A673 (cell line): Measurements from ENCODE around the gene TLE2. TPM values are rescaled to one million over a fixed set of nuclear protein-coding genes. Genes with fewer than 3 reads are reported as not detected.

Source experiments
- BruUV-seq: library from RNA; stranded (reverse); fragments of 400-500 nt; replicated peaks from 2 replicates; lab custom pipeline; 2021; lab: Mats Ljungman, UMichigan
- CTCF ChIA-PET: fragments of 300-600 bp; sonication (Branson Sonifier 250); formaldehyde crosslinking; loops from one replicate; lab custom pipeline; 2022; ENCODE audit warnings: antibody characterized with exemption; lab: Charles Lee
- POLR2A ChIA-PET: fragments of 300-600 bp; sonication (Branson Sonifier 250); formaldehyde crosslinking; loops from one replicate; lab custom pipeline; 2022; ENCODE audit warnings: antibody characterized with exemption; ENCODE audit not compliant: low non-redundant PET; lab: Charles Lee
- DNase-seq: peaks from one replicate; pipeline ENCODE4 v3.0.0-alpha.2; 2015; ENCODE audit warnings: low spot score
- H3K27ac ChIP-seq: fragments of 200-600 bp; sonication (generic); 2 replicates; pipeline ENCODE4 v1.5.1; 2016; ENCODE audit warnings: mixed run types, low read depth, mild to moderate bottlenecking, mixed read lengths, antibody characterized with exemption, low read length; ENCODE audit not compliant: poor library complexity, severe bottlenecking
- H3K27me3 ChIP-seq: fragments of 200-600 bp; sonication (generic); replicated peaks from 2 replicates; pipeline ENCODE4 v1.6.1; 2017; ENCODE audit warnings: mixed run types, low read depth, mild to moderate bottlenecking, mixed read lengths, antibody characterized with exemption, low read length; ENCODE audit not compliant: insufficient read depth, poor library complexity
- H3K36me3 ChIP-seq: fragments of 200-600 bp; sonication (generic); 2 replicates; pipeline ENCODE4 v1.6.1; 2016; ENCODE audit warnings: mixed run types, mild to moderate bottlenecking, mixed read lengths, antibody characterized with exemption, low read length; ENCODE audit not compliant: insufficient read depth, poor library complexity, severe bottlenecking
- H3K4me1 ChIP-seq: fragments of 200-600 bp; sonication (generic); 2 replicates; pipeline ENCODE4 v1.6.1; 2017; ENCODE audit warnings: mixed run types, mild to moderate bottlenecking, mixed read lengths, antibody characterized with exemption, low read length; ENCODE audit not compliant: insufficient read depth, poor library complexity, severe bottlenecking
- H3K4me3 ChIP-seq: fragments of 200-600 bp; sonication (generic); 2 replicates; pipeline ENCODE4 v1.5.1; 2016; ENCODE audit warnings: low read depth, mixed run types, mild to moderate bottlenecking, mixed read lengths, low read length; ENCODE audit not compliant: poor library complexity, severe bottlenecking
- H3K9me3 ChIP-seq: fragments of 200-600 bp; sonication (generic); 2 replicates; pipeline ENCODE4 v1.6.1; 2016; ENCODE audit warnings: mixed run types, low read depth, mild to moderate bottlenecking, mixed read lengths, antibody characterized with exemption, low read length; ENCODE audit not compliant: poor library complexity, severe bottlenecking
- CTCF ChIP-seq: fragments of 300-800, 200-600 bp; sonication (generic); conservative IDR thresholded peaks from 2 replicates; pipeline ENCODE4 v1.5.1; 2017; ENCODE audit warnings: low read depth, mild to moderate bottlenecking, antibody characterized with exemption, low read length, moderate library complexity, mixed read lengths
- EZH2 ChIP-seq: fragments of 200-600 bp; sonication (generic); IDR thresholded peaks from 2 replicates; pipeline ENCODE4 v1.6.1; 2017; ENCODE audit warnings: borderline replicate concordance, low read depth, mild to moderate bottlenecking, mixed read lengths, antibody characterized with exemption, low read length; ENCODE audit not compliant: poor library complexity, severe bottlenecking
- intact Hi-C: fragments of 100-400 bp; cut with micrococcal nuclease; formaldehyde crosslinking; loops from one replicate; pipeline ENCODE4 v1.10.0; 2022; ENCODE audit not compliant: unreplicated experiment
- total RNA-seq: library from RNA; stranded (reverse); gene quantifications from 2 replicates; pipeline ENCODE4 v1.2.3, GENCODE V29; 2021

Gene TLE2
- total RNA-seq, 1 experiment from 2014 or later, result 10.8 TPM

- POLR2A ChIA-PET, result no interaction called here
- H3K27me3 ChIP-seq, result peaks cover 6% of the 10 kb centered on the region
- H3K4me1 ChIP-seq, result peaks cover 6% of the 10 kb centered on the region
Observed at GRCh38 chr19:3028305-3029064, 595 bp downstream of the TLE2 start.

GRCh38 chr19:3027981-3028304 is 1.1 kb downstream of the TLE2 start:
- H3K4me3 ChIP-seq, result peak overlapping the region; percentile 67
- H3K27ac ChIP-seq, result no peak overlapping the region
- ChIA-PET POLR2A (no interaction called here), CTCF (no interaction called here)
- H3K27me3 ChIP-seq, result peaks cover 6% of the 10 kb centered on the region
- TF ChIP-seq EZH2, result no peak
- no peak for TF ChIP-seq CTCF
- H3K4me1 ChIP-seq, result peaks cover 6% of the 10 kb centered on the region
- no TSS peak for BruUV-seq
- DNase-seq, result no peak
- no peaks in the 10 kb centered on the region for H3K36me3 ChIP-seq
- H3K9me3 ChIP-seq, result no peaks in the 10 kb centered on the region
- intact Hi-C loops, result no loop called here

More at GRCh38 chr19:3028305-3029064, 595 bp downstream of the TLE2 start:
- H3K36me3 ChIP-seq, result no peaks in the 10 kb centered on the region
- no peaks in the 10 kb centered on the region for H3K9me3 ChIP-seq
- intact Hi-C loops, result no loop called here
- no peak for DNase-seq
- no peak overlapping the region for H3K27ac ChIP-seq
- peak overlapping the region; percentile 67 for H3K4me3 ChIP-seq
- TF ChIP-seq EZH2 (no peak), CTCF (no peak)
- BruUV-seq, result no TSS peak
- CTCF ChIA-PET, result interaction anchor here (0.6 kb wide), 1 partner anchor 114 kb away, joined by 4 read pairs; no protein-coding TSS in a partner anchor

GRCh38 chr19:3027292-3027691 is 1.8 kb downstream of the TLE2 start:
- Histone ChIP-seq H3K27ac (no peak overlapping the region), H3K9me3 (no peaks in the 10 kb centered on the region), H3K27me3 (peaks cover 6% of the 10 kb centered on the region), H3K4me1 (peaks cover 6% of the 10 kb centered on the region), H3K36me3 (no peaks in the 10 kb centered on the region), H3K4me3 (no peak overlapping the region)
- no peak for TF ChIP-seq CTCF
- TF ChIP-seq EZH2, result no peak
- ChIA-PET CTCF (no interaction called here), POLR2A (no interaction called here)
- no peak for DNase-seq
- no TSS peak for BruUV-seq
- intact Hi-C loops, result no loop called here
